Measurements from ENCODE around the gene MEX3B.

GRCh38 chr15:82080774-82081173, 35.0 kb upstream of the MEX3B start:
- TF ChIP-seq CTCF (IDR thresholded peaks at IDR 0.05; ENCODE audit: insufficient read depth, low read length, poor library complexity, severe bottlenecking) (no peak), EZH2phosphoT487 (conservative IDR thresholded peaks at IDR 0.05; ENCODE audit: low read length) (no peak)

All from SU-DHL-6 (cell line).